GM04504 (cell line): Measurements from ENCODE around the gene PCP2.
A peak's percentile ranks its signal among the peaks of the same experiment; 100 is the strongest.

Source experiments
- DNase-seq: peaks from one replicate; pipeline ENCODE4 v3.0.0-alpha.2; 2012; ENCODE audit warnings: low read depth

The PCP2 gene

GRCh38 chr19:7638802-7639465 lies 5.4 kb upstream of the PCP2 start:
- DNase-seq = no peak

DNA sequence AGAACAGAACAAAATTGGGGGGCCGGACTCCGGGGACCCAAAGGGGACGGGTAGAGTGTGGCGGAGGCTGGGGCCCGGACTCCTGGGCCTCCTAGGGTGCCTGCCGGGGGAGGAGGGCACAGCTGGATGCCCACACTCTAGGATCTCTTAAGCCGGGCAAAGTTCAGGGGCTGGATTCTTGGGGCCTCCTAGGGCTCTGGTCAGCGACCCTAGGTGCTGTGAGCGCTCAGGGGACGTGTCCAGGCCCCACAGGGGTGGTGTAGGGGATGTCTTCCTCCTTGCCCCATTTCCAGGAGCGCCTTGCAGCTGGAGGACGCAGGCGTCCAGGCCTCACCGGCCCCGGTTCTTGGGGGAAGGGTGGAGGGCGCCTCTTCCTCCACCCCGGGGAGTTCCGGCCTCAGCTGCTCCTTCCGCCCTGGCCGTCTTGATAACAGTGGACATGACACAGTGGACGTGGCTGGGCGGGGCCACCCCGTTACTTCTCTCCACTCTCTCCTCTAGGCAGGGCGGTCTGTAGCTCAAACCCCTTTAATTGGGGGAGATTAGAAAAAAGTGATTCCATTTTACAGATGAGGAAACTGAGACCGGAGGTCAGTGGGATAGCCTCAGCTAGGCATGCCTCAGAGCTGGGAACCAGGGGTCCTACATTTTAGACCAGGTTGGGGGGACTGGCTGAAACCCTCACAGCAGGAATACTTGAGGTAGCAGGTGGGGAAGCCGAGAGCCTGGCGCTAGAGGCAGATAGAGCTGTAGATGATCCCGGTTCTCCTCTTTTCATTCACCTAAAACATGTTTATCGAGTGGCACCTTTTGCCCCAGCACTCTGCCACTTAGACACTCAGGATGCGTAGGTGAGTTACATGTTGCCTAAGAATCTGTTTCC lies 4.1 kb upstream of the PCP2 start:
- no peak for DNase-seq

DNA sequence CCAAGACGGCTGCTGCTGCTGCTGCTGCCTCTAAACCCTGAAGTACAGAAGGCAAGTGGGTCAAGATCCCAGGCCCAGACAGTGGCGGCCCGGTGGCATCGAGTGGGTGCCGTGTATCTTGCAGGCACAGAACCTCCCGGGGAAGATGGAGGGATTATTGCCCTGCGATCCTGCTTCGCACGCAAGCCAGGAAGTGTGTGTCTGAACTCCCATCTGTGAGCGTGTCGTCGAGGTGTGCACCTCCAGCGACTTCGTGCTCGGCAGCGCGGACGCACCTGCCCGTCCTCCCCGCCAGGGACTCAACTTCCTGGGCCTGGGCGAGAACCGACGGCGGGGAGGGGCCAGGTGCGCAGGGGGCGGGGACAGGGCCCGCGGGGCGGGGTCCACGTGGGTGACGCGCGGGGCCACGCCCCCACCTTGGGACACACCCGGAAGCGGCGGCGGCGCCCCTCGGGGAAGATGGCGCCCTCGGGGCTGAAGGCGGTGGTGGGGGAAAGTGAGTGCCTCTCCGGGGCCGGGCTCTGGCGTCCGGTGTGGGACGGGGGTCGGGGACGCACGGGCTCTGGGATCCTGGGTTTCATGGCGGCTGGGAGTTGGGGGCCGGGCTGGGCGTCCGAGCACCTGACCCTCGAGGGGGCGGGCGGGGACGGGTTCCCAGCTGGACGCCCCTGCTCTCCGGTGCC lies 3.3 kb upstream of the PCP2 start, which contains the start of gene STXBP2:
STXBP2 (plus strand) TSS at position 420 of the 683 bp plus-strand sequence; CDS start at position 460, 40 bp downstream.
- no peak for DNase-seq

DNA sequence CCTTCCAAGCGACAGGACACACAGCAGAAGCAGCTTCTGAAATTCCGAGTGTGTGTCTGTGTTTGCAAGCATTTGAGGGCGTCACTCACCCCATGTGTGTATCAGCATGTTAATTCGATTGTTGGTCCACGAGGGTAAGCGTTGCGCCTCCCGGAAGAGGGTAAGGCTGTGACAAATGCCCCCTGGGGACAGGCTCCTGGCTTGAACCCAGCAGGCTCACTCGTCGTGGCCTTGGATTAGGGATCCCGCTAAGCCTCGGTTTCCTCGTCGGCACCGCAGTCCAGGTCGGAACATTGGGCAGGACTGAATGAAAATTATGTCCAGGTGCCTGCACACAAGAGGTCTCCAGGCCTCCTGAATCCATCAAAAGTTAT lies 2.8 kb upstream of the PCP2 start:
- DNase-seq = no peak

- no peak for DNase-seq
Observed at GRCh38 chr19:7635670-7636069, 2.2 kb upstream of the PCP2 start.

GRCh38 chr19:7632340-7633203 lies 947 bp downstream of the PCP2 start:
- DNase-seq = no peak

DNA sequence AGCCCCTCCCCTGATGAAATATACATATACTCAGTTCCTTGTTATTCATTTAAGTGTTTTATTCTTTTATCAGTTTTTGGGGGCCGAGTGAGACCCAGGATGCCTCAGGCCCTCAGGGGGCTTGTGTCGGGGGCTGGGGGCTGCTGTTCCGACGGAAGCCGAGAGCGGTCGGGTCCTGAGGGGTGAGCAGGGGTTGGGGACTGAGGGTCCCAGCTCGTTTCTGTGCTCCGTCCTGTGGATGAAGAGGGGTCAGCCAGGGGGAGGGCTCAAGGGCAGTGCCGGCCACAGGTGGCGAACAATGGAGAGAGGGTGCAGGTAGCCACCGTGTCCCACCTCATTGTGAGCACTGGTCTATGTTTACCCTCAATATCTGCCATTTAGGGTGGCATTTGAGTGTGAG lies 1.9 kb downstream of the PCP2 start:
- no peak for DNase-seq

- peak; percentile 99 for DNase-seq
Observed at GRCh38 chr19:7629347-7630054, 4.0 kb downstream of the PCP2 start, which contains the start of the genes PET100 and XAB2. Gene PET100, plus strand, starts transcription at chr19:7629793. Its CDS starts 41 bp downstream, at chr19:7629834. Gene XAB2, minus strand, starts transcription at chr19:7629545. Its CDS starts 18 bp downstream, at chr19:7629527.

DNA sequence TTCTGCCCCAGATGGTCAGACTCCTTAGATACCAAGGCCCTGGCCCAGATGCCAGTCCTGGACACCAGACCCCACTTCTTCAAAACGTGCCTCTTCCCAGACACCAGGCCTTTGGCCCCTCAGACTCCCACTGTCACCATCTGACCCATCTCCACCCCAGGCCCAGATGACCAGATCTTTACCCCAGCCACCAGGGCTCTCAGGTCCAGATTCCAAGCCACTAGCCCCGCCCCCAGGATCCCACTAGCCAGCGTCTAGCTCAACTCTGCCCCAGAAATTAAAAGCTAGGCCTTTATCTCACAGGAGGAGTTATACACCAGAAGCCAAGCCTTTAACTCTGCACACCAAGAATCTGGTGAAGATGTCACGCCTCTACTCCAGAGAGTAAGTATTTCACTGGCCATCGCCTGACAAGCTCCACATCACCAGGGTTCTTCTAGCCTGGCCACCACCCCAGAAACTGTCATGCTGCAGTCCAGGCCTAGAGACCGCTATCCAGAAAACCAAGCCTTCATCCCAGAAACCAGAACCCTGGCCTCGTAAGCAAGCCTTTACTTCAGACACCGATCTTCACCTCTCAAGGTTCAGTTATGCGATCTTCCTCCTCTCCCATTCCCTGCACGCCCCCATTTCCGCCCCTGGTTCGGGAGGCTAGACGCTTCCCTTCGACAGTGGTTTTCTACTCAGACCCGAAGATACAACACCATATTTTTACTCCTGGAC lies 4.8 kb downstream of the PCP2 start:
- no peak for DNase-seq

DNA sequence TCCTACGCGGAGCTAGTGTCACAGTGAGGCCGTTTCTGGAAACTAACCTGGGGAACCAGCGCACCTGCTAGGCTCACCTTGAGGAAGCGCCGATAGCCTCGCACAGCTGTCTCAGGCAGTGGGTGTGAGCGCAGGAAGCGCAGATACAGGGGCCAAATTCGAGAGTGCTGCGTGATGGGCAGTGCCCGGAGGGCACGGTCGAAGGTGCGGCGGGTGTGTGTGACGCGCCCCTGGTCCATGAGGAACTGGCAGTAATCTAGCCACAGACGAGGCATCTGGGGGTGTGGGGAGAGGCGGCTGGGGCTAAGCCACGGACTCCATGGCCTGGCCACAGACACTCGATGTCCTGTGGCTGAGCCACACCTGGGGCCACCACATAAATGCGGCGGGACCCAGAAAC lies 6.4 kb downstream of the PCP2 start:
- no peak for DNase-seq

DNA sequence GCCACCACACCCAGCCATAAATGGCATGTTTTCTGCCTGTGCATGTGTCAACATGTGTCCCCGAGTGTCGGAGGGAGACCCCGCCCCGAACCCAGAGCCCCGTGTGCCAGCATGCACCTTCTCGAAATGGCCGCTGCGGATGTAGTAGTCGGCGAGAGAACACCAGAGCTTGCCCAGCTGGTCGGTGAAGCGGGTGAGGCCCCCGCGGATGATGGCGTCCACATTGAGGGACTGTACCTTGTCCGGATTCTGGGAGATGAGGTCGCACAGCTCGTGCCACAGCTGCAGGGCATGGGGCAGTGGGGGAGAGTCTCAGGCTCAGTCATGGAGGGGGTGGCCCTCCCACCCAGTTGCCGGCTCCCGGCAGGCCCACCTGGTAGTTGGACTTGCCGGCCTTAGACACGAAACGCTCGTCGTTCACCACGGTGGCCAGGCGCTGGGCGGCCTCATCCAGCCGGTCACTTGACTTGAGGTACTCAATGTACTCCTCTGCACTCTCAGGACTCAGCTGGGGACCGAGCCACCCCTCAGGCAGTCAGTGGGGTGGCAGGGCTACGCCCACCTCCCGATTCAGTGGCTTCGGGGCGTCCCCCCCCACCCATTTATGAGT lies 7.7 kb downstream of the PCP2 start:
- DNase-seq = no peak

- DNase-seq = no peak
Observed at GRCh38 chr19:7624810-7625209, 8.7 kb downstream of the PCP2 start.

DNA sequence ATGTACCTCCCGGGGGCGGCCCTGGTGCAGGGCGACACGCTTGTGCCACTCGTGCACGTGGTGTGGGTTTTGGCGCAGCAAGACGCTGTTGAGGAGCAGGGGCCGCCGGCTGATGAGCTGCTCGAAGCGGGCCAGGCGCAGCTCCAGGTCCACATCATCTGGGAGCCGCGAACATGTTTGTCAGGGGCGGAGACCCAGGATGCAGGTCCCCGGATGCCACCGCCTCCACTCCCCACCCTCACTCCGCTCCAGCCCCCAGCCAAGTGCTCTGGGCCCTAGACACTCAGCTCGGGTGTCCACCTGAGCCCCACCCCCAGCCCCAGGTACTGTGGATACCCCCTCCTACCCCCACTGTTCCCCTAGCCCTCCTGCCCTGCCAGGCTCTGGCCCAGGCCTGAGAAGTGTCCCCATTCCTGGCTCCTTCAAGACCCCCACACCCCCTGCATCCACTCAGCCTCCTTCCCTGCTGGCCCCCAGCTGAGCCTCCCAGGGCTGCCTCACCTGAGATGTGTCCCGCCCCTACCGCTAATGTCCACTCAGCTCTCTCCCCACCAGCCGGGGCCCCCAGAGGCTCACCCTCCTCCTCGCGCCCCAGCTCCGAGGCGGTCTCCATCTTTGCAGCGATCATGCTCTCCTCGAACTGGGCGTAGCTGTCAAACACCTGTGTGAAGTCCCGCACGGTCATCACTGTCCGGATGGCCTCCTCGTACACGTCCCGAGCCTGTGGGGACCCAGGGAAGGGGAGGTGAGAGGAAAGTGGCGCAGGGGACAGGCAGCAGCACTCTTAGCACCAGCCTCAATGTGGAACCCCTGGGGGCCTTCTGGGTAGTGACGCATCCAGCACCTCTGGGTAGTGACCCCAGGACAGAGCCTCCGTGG lies 9.6 kb downstream of the PCP2 start:
- DNase-seq = no peak

DNA sequence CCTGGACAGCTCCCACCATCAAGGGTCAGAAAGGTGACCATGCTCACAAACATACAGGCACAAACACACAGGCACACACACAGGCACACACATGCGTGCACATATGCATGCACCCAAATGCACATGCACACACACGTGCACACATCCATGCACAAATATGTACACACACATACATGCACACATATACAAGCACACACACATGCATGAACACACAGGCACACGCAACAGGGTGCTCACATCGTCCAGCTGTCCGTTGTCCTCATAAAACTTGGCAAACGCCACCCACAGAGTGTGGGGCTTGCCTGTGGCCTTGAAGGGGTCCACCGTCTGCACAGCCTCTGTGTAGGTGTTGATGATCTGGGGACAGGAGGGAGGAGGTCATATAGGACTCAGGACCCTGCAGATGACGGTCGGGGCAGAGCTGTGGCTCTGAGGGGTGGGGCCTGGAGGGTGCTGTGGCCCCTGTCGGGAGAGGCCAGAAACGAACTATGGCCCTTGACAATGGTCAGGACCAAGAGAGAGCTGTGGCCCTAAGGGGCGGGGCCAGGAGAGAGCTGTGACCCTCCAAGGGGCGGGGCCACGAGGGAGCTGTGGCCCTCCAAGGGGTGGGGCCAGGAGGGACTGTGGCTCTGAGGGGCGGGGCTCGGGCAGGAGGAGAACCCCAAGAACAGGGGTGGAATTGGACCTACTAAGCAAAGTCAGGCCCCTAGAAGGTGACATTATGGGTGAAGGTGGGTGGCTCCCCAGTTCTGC lies 10.4 kb downstream of the PCP2 start:
- DNase-seq = no peak

GRCh38 chr19:7620442-7621412 lies 12.8 kb downstream of the PCP2 start:
- DNase-seq = no peak

DNA sequence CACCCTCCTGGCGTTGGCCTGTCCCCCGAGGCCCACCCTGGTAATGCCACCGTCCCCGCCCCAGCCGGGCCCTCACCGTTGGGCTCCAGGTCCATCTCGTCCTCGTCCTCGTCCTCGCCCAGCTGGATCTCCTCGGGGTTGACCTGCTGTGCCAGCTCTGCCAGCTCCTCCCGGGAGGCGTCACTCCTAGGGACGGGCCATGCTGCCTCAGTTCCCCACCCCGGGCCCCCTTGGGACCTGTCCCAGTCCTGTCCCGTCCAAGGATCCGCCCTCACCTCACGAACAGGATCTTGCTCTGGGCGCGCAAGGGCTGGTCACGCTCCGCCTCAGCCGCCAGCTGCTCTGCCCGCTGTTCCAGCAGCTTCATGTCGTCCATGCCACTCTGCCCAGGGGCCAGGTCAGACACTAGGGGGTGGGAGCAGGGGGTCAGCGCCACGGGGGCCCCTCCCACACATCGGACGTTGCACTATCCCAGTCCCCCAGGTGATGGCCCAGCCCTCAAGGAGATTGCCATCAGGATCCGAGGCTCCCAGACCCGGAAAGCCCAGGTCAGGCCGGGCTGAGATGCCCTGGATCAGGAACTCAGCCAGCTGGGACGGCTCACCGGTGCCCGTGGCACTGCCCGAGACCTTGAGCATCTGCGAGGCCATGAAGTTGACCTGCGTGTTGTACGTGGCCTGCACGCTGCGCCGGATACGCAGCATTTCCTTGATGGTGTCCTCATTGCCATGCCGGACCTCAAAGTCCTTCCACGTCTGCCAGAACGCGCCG lies 13.7 kb downstream of the PCP2 start:
- no peak for DNase-seq
